ENCODE measurements around the gene OR51E1.

- no peak for TF ChIP-seq POLR2AphosphoS5 (IDR thresholded peaks at IDR 0.05)
- TF ChIP-seq CTCF (IDR thresholded peaks at IDR 0.05), result no peak
- TF ChIP-seq POLR2A (IDR thresholded peaks at IDR 0.05), result no peak
- no peak for TF ChIP-seq EP300 (IDR thresholded peaks at IDR 0.05)
Measured at GRCh38 chr11:4615856-4616444, 27.8 kb upstream of the OR51E1 start.
